GM19239 (cell line): ENCODE measurements around the gene GDPD3.
A peak's percentile ranks its signal among the peaks of the same experiment; 100 is the strongest.

Source experiments
- DNase-seq: peaks from one replicate; pipeline ENCODE4 v3.0.0; 2011; ENCODE audit warnings: low spot score; ENCODE audit not compliant: insufficient read length
- FAIRE-seq: peaks from 2 replicates; lab custom pipeline; 2011; peaks lifted over from hg19 to GRCh38; lab: Jason Lieb, UNC

The GDPD3 gene

DNA sequence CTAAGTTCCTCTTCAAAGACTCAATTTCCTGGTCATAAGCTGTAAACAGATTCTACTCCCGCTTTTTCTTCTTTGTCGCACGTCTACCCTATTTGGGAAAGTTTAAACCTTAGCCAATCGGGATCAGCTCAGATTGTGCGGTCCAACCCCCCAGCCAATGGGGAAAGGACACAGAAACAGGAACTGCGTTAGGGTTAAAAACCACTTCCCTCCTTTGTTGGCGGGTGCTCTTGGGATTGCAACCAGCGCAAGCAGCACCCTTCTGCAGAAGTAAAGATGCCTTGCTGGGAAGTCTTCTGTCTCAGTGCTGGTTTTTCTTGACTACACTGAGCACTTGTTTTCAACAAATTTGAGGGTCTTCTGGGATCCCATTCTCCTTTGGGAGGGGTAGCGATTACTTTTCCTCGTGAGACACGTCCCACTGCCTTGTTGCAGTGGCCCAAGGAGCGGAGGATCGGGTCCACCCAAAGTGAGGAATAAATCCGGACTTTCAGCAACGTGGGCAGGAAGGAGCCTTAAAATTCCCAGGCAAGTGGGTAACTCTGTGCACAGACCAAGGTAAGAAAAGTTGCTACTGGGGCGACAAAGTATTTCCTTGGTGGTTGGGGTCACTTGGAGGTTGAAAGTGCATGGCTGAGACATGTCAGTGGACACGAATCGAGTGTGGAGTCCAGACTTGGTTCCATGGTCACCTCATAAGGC lies 16.3 kb downstream of the GDPD3 start:
- DNase-seq, result no peak
- FAIRE-seq, result no peak

DNA sequence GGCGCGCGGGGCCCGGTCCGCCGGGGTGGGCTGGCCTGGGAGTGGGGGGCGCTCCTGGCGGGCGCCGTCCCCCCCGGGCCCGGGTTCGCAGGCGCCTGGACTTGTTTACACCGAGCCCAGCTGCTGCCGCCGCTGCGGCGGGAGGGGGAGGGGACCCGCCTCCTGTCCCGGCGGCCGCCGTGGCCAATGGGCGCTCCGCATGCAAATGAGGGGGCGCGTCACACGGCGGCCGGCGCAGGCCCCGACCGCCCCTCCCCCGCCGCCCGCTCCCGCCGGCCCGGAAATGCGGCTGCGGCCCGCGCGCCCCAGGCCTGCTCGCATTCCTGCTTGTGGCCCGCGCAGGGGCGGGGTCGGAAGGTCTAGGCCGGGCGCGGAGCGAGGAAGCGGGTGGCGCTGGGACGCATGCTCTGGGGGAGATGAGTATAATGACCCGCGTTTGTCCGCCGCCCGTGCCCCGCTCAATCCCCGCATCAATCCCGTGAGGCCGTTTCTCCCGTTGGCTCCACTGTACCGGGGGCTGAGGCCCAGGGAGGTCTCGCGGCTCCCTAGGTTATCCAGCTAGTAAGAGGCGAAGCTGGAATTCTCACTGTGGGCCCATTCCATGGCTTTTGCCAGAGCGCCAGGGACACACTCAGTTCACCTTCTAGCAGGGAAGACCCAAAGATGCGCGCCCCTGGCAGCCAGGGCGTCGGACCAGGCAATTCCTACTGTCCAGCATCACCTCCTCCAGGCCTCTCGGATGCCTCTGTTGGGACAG lies 17.1 kb downstream of the GDPD3 start, which contains the start of gene YPEL3:
Gene YPEL3, minus strand, starts transcription at position 109 of the 757 bp plus-strand sequence. CDS start 731 bp downstream, outside the sequence.
- FAIRE-seq, result peak; percentile 40

DNA sequence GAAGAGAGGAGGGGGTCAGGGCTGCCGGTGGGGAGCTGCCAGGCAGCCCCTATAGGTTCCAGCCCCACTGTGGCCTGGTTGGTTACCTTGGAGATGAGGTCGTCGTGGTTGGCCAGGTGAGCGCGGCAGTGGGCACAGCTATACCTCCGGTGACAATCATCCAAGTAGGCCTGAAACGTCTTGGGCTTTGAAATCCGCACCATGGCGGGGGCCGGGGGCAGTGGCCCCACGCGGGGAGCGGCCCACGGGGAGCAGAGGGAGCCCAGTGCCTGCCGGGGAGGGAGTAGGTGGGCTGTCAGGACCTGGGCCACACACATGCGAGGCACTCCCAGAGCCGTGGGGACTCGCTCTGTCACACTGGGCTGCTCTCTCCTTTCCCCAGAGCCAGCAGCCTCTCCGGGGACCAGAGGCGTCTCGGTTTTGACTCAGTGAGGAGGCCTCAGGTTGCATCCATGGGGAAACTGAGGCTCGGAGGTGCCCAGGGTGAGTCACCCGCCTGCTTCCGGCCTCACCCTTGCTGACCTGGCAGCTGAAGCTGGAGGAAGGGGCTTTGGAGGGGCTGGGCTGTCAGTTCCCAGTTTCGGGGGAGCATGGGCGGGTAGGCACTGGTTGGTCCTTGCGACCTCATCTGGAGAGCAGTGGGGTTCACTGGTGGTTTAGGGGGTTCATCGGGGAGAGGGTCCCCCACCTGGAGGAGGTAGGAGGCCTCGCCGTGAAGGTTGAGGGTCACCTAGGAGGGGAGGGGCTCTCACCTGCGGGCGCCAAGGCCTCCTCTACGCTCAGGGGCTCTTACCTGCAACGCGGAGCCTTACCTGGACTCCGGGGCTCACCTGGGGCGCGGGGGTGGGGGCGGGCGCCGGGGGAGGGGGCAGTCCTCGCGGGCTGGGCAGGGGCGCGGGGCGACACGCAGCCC lies 17.9 kb downstream of the GDPD3 start:
- DNase-seq (no peak), FAIRE-seq (no peak)

More for the DNA sequence above, 17.1 kb downstream of the GDPD3 start, which contains the start of gene YPEL3:
- DNase-seq, result peak; percentile 98

DNA sequence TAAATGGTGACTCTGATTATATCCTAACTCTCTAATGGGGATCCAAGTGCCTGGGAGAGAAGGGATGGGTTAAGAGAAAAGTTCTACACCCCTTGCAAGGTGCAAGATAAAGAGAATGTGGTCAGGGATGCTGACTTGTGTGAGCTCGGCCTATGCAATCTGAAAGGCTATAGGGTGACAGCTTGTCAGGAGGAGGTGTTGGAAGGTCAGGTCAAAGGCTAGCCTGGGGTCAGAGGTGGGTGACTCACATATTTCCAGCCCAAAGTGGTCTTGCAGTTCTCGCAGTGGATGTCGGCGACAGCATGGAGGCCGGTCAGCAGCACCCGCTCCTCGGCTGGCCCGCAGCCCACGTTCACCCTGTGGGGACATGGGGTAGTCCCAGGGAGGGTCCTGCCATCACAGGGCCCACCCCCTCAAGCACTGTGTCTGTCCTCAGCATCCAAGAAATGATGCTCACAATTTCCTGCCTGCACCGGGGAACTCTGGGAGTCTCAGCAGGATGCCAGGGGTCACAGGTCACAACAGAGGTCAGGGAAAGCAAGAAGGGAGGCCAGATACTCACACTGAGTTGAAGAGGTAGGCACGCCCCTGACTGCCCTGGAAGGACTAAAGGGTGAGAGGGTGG lies 18.7 kb downstream of the GDPD3 start:
- no peak for FAIRE-seq
- no peak for DNase-seq

DNA sequence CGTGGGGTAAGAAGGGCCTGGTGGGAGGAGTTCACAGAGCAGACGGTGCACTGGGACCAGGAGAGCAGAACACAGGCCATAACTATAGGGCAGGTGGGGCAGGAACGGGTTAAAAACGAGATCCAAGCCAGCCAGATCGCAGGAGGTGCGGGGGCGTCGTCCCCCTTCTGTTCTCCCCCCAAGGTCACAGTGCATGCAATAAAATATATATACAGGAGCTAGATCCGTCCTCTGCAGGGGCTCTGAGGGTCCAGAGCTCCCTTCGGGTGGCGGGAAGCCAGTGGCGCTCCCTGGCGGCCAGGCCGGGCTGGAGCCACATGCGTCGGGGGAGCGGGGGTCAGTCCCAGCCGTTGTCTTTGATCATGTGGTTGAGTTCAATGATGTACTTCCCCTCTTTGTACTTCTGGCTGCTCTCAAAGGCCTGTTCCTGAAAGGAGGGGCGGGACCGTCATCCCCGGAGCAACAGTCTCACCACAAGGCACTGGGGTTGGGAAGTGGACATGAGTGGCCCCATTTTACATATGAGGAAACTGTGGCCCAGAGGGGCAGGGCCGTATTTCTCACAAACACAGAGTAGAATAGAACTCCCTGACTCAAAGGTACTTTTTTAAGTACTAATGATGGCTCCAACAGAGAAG lies 20.8 kb downstream of the GDPD3 start:
- FAIRE-seq (peak; percentile 90), DNase-seq (peak; percentile 90)

DNA sequence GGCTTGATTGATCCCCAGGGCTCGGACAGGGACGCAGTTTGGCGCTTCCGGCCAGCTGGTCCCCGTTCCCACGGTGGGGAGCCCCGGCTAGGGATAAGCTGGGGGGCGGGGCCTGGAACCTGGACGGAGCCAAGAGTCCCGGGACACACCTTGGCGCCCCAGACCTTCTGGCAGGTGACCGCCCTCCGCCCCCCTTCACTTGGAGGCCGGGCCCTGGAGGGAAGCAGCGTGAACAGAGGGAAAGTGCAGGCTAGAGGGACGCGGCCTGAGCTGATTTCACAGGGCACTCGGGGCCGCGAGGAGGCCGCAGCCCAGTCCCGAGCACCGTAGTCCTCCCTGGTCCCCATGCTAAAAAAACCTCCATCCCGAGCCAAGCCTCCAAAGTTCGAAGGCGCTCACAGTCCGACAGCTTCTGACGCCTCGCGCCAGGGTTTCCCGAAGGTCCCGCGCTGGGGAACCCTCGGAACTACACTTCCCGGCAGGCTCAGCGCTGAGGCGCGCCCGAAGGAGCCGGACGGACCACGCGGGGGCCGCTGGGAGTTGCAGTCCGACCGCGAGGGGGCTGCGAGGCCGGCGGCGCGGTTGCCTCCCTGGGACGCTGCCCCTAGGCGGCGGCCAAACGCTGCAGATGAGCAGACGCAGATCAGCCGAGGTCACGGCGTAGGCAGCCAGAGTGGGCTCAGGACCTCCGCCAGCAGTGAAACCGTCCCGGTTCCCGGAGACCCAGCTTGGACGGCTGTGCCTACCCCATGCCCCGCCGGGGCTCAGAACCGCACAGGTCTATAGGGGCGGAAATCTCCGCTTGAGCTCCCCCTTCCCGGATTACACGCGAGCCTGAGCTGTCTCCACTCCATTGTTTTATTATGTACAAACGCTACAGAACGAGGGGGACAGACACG lies 21.6 kb downstream of the GDPD3 start, which contains the start of gene TBX6:
Gene TBX6, minus strand, starts transcription at position 451 of the 899 bp plus-strand sequence. CDS start 731 bp downstream, outside the sequence.
- FAIRE-seq, result peak; percentile 89
- peak; percentile 90 for DNase-seq

DNA sequence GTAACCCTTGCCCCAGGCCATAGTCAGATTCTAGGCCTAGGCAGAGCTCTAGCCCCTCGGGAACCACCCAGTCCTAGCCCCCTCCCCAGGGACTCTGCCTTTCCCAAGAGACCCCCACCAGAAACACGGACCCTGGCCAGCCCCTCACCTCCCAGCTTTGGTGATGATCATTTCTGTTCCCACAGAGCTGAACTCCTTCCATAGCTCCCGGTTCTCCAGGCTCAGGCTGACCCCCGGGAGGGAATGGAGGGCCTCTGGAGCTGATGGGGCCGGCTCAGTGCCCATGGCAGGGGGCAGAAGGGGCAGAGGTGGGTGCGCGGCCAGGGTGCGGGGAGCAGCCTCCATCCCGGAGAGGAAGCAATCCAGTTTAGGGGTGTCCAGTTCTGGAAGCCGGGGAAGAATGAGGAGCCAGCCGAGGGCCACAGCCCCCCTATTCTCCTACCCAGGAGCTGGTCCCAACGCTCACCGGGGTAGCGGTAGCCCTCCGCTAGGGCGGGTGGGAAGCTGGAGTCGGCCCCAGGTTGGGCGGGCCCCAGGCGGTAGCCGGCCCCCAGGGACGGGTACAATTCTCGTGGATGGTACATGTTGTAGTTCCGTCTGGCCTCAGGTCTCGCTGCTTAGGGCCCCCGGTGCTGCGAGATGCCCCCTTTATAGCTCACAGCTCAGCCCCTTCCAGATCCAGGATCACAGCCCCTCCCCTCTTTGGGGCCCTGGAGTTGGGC lies 22.6 kb downstream of the GDPD3 start:
- DNase-seq, result no peak
- FAIRE-seq, result no peak

DNA sequence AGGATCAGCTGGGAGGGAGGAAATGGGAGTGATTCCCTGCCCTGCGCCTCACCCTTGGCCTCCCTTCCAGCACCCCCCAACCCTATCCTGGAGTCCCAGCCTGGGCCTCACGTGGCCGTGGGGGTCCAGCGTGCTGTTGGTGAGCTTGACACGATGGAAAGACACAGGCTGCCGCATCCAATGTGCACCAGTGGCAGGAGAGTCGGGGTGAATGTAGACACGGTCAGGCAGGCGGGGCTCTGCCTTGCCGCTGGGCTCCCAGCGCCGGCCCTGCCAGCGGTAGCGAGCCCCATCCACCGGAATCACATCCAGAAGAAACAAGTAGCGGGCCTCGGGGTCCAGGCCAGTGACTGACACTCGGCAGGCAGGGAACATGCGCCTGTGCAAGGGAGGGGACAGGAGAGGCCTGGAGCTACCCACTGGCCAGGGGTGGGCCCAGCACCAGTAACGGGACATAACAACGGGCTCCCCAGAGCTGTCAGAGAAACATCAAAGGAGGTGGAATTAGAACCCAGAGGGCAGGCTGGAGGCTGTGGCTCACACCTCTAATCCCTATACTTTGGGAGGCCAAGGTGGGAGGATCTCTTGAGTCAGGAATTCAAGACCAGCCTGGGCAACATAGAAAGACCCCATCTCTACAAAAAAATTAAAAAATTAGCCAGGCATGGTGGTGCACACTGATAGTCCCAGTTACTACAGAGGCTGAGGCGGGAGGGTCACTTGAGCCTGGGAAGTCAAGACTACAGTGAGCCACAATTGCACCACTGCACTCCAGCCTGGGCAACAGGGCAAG lies 24.3 kb downstream of the GDPD3 start:
- DNase-seq, result no peak
- FAIRE-seq, result no peak

DNA sequence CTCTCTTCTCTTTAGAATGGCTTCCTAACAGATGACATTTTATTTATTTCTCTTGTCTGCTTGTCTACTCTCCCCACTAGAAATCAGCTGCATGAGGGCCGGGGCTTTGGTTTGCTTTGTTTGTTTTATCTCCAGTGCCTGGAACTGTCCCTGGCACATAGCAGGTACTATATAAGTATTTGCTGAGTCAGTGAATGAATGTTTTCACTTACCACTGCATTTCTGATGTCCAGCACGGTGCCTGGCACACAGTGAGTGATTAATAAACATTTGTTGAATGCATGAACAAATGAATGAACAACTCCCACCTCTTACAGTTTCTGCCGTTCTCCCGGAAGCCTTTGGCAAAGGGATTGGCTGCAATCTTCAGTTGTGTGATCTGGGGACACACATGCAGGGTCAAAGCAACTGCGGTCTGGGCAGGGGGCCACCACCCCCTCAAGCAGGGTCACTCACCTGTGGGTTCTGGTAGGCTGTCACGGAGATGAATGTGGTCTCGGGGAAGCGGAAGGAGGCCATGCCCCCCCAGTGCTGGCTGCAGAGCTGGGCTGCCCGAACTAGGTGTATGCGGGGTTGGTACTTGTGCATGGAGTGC lies 25.0 kb downstream of the GDPD3 start:
- FAIRE-seq, result no peak
- DNase-seq, result no peak

DNA sequence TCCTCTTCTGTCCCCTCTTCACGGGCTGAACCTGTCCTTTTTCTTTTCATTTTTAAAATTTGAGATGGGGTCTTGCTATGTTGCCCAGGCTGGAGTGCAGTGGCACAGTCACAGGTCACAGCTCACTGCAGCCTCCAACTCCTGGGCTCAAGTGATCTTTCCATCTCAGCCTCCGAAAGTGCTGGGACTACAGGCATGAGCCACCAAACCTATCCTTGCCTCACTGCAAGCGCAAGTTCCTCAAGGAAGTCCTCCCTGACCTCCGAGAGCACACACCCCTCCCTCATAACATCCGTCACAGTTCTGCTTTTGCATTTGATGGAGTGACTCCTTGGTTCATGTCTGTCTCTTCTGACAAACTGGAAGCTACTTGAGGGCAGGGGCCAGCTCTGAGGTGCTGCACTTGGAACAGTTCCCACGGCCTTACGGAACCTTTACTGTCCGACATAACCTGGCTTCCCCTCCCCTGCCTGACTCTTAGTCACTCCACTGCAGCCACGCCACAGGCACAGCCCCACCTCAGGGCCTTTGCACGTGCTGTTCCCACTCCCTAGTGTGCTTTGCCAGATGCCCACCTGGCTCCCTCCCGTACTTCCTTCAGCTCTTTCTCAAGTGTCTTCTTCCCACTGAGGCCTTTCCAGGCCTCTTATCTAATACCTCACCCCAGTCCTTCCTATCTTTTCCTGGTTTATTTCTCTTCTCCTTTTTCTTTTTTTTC lies 26.0 kb downstream of the GDPD3 start:
- DNase-seq (no peak), FAIRE-seq (no peak)

DNA sequence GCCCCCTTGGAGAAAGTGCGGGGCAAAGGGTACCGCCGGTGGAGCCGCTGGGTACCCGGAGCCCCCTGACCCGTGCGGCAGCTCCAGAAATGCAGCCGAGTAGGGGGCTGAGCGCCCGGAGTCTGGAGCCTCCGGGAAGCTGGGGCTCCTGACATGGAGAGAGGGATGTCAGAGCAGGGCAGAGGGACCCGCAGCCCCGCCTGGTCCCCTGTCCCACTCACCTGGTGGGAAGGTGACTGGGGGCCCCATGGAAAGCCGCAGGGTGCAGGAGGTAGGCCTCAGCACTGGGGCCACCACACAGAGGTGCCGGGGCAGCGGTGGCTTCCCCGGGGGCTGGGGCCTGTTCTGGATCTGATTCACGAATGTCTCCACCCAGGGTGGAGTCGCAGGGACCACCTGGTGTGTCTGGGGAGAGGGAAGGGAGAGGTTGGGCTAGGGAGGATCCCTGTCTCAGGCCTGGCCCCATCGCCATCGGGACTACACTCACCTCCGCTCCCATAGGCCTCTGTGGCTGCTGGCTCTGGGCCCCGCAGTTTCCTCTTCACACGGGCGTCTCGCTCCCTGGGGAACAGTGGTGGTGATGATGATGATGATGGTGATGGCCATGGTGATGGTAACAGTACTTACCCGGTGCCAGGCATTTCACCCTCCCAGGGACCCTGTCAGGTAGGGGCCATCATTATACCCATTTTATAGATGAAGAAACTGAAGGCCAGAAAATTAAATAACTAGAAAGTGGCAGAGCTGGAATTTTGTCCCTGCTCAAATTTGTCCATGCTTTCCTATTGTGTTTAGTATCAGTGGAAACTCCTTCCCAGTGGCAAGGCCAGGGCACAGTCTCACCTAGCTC lies 26.8 kb downstream of the GDPD3 start:
- FAIRE-seq (no peak), DNase-seq (no peak)

DNA sequence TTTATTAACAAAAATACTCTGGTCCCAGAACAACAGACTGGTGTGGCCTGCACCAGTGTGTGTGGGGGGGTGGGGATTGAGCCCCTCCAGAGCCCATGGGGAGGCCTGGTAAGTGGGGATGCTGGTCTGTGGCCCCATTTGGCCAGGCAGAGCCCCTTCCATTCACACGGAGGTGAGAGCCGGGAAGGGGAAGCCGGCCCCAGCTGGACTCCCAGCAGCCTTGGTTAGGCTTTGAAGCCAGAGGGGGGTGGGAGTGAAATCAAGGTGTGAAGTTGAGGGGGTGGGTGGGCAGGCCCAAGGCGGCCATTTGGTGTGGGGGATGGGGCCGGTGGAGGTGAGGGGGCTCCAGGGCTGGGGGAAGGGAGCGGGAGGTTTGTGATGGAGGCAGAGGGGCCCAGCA lies 27.5 kb downstream of the GDPD3 start:
- FAIRE-seq (no peak), DNase-seq (no peak)

DNA sequence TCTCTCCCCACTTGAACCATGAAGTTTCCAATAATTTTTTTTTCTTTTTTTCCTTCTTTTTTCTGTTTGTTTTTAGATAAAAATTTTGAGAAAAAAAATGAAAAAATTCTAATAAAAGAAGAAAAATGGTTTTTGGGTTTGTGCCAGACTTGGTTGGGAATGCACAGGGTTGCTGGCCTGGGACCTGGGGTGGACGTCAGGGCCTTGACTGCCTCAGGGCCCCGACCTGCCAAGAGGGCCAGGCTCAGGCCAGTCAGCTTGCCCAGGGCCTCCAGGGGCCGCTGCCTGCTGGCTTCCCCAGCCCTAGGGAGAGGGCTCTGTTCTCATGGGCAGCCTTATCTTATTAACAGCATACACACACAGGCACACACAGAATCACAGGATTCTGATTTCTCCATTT lies 28.1 kb downstream of the GDPD3 start:
- FAIRE-seq, result no peak

DNA sequence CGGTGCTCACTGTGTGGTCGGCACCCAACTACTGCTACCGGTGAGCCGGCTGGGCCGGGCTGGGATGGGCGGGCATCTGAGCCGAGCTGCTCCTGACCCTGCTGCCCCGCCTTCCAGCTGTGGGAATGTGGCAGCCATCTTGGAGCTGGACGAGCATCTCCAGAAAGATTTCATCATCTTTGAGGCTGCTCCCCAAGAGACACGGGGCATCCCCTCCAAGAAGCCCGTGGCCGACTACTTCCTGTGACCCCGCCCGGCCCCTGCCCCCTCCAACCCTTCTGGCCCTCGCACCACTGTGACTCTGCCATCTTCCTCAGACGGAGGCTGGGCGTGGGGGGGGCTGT lies 28.5 kb downstream of the GDPD3 start:
- DNase-seq, result no peak
- FAIRE-seq, result no peak

More for the DNA sequence above, 28.1 kb downstream of the GDPD3 start:
- DNase-seq, result no peak

DNA sequence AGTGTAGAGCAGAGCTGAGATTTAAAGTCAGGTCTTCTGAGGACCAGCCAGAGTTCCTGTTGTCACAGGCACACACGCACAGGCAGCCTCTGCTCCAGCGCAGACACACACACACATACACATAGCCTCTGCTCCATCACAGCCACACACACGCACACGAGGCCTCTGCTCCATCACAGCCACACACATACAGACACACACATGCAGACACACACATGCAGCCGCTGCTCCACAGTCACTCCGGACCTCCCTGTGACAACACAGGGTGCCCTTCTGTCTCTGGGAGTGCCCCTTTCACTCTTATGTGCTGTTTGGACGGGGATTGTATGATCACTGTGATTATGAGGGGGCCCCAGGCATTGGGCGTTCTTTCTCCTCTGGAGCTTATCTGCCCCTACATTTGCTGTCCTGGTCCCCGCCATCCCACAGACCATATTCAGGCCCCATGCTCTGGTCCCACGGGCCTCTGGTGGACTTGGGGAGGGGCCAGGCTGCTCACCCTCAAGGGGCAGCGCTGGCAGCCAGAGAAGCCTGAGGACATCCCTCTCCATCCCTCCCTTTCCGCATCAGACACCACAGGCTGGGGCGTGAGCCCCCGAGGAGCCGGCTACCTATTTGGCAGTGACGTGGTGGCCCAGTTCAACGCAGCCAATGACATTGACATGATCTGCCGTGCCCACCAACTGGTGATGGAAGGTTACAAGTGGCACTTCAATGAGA lies 29.1 kb downstream of the GDPD3 start:
- no peak for DNase-seq
- no peak for FAIRE-seq
